ENCODE data around the gene KDM2A.

KDM2A gene

GRCh38 chr11:67211656-67212436 is 92.8 kb downstream of the KDM2A start:
- H3K9ac ChIP-seq (ENCODE audit: low read depth, low read length) = no peak overlapping the region
- no peak overlapping the region for H3K27ac ChIP-seq (ENCODE audit: low read length)
- H3K36me3 ChIP-seq (ENCODE audit: insufficient read depth, low read length) = peaks cover 80% of the 10 kb centered on the region
- no peak for DNase-seq
- no peak for ATAC-seq (ENCODE audit: insufficient read depth, low read depth)
- no peak overlapping the region for H2AFZ ChIP-seq (ENCODE audit: low read depth, low read length)
- no peaks in the 10 kb centered on the region for H3K9me3 ChIP-seq (ENCODE audit: insufficient read depth, low read length, severe bottlenecking)
- no peaks in the 10 kb centered on the region for H3K79me2 ChIP-seq (ENCODE audit: insufficient read depth, low read length)
- H3K4me2 ChIP-seq (ENCODE audit: insufficient read depth, low read length) = no peak overlapping the region
- TF ChIP-seq CTCF (IDR thresholded peaks at IDR 0.05; ENCODE audit: borderline replicate concordance, extremely low read depth, low read length, poor library complexity, severe bottlenecking) = no peak
- no peak for TF ChIP-seq EZH2 (IDR thresholded peaks at IDR 0.05; ENCODE audit: borderline replicate concordance, low read depth, low read length, severe bottlenecking)
- H4K20me1 ChIP-seq (ENCODE audit: insufficient read depth, low read length) = no peaks in the 10 kb centered on the region
- H3K4me3 ChIP-seq (ENCODE audit: low read depth in 1 of 2, low read length in 2 of 2) = no peak overlapping the region
- H3K4me1 ChIP-seq (ENCODE audit: insufficient read depth, low read length) = no peaks in the 10 kb centered on the region
- H3K27me3 ChIP-seq (ENCODE audit: insufficient read depth, low read length, poor library complexity) = no peaks in the 10 kb centered on the region

- no peak overlapping the region for H3K9ac ChIP-seq (ENCODE audit: low read depth, low read length)
- TF ChIP-seq CTCF (IDR thresholded peaks at IDR 0.05; ENCODE audit: borderline replicate concordance, extremely low read depth, low read length, poor library complexity, severe bottlenecking) = no peak
- no peak for TF ChIP-seq EZH2 (IDR thresholded peaks at IDR 0.05; ENCODE audit: borderline replicate concordance, low read depth, low read length, severe bottlenecking)
- no peak overlapping the region for H2AFZ ChIP-seq (ENCODE audit: low read depth, low read length)
- H3K36me3 ChIP-seq (ENCODE audit: insufficient read depth, low read length) = peaks cover 84% of the 10 kb centered on the region
- no peak overlapping the region for H3K4me3 ChIP-seq (ENCODE audit: low read depth in 1 of 2, low read length in 2 of 2)
- no peaks in the 10 kb centered on the region for H3K27me3 ChIP-seq (ENCODE audit: insufficient read depth, low read length, poor library complexity)
- no peak overlapping the region for H3K4me2 ChIP-seq (ENCODE audit: insufficient read depth, low read length)
- no peaks in the 10 kb centered on the region for H3K79me2 ChIP-seq (ENCODE audit: insufficient read depth, low read length)
- no peaks in the 10 kb centered on the region for H3K9me3 ChIP-seq (ENCODE audit: insufficient read depth, low read length, severe bottlenecking)
- DNase-seq (no peak), ATAC-seq (ENCODE audit: insufficient read depth, low read depth) (no peak)
- no peak overlapping the region for H3K27ac ChIP-seq (ENCODE audit: low read length)
- H3K4me1 ChIP-seq (ENCODE audit: insufficient read depth, low read length) = no peaks in the 10 kb centered on the region
- no peaks in the 10 kb centered on the region for H4K20me1 ChIP-seq (ENCODE audit: insufficient read depth, low read length)
Measured at GRCh38 chr11:67213178-67213621, 94.1 kb downstream of the KDM2A start.

- Histone ChIP-seq H3K79me2 (ENCODE audit: insufficient read depth, low read length) (no peaks in the 10 kb centered on the region), H3K4me2 (ENCODE audit: insufficient read depth, low read length) (no peak overlapping the region), H3K36me3 (ENCODE audit: insufficient read depth, low read length) (peaks cover 69% of the 10 kb centered on the region), H3K4me1 (ENCODE audit: insufficient read depth, low read length) (no peaks in the 10 kb centered on the region), H3K4me3 (ENCODE audit: low read depth in 1 of 2, low read length in 2 of 2) (no peak overlapping the region), H4K20me1 (ENCODE audit: insufficient read depth, low read length) (no peaks in the 10 kb centered on the region), H3K27ac (ENCODE audit: low read length) (no peak overlapping the region), H3K9me3 (ENCODE audit: insufficient read depth, low read length, severe bottlenecking) (no peaks in the 10 kb centered on the region), H2AFZ (ENCODE audit: low read depth, low read length) (no peak overlapping the region), H3K9ac (ENCODE audit: low read depth, low read length) (no peak overlapping the region), H3K27me3 (ENCODE audit: insufficient read depth, low read length, poor library complexity) (no peaks in the 10 kb centered on the region)
- TF ChIP-seq EZH2 (IDR thresholded peaks at IDR 0.05; ENCODE audit: borderline replicate concordance, low read depth, low read length, severe bottlenecking) (no peak), CTCF (IDR thresholded peaks at IDR 0.05; ENCODE audit: borderline replicate concordance, extremely low read depth, low read length, poor library complexity, severe bottlenecking) (no peak)
- no peak for ATAC-seq (ENCODE audit: insufficient read depth, low read depth)
- DNase-seq = no peak
Measured at GRCh38 chr11:67227726-67228125, 108.7 kb downstream of the KDM2A start.
